Thoracic aorta (tissue), 2 donors: ENCODE data around the gene MYOF. TPM values are rescaled to one million over a fixed set of nuclear protein-coding genes. Genes with fewer than 3 reads are reported as not detected.
A peak's percentile ranks its signal among the peaks of the same experiment; 100 is the strongest.

Source experiments
- ATAC-seq: fragments of 150-250 bp; one replicate; pipeline ENCODE4 v1.8.0; 2017; ENCODE audit warnings: low read depth; ENCODE audit not compliant: insufficient number of reproducible peaks, low FRiP score
- DNase-seq: peaks from one replicate; pipeline ENCODE4 v3.0.0-alpha.2; 2020; ENCODE audit warnings: low spot score
- H3K27ac ChIP-seq, 2 donors: fragments of 200-600 bp; sonication (generic); 1 replicate in 1 of 2; 2 replicates in 1 of 2; pipeline ENCODE4 v1.5.1; 2016; ENCODE audit warnings: mild to moderate bottlenecking in 2 of 2, moderate library complexity in 2 of 2
- H3K27me3 ChIP-seq: fragments of 200-600 bp; sonication (generic); replicated peaks from 2 replicates; pipeline ENCODE4 v1.6.0; 2016; ENCODE audit warnings: mild to moderate bottlenecking; ENCODE audit not compliant: insufficient read depth
- H3K36me3 ChIP-seq: fragments of 200-600 bp; sonication (generic); one replicate; pipeline ENCODE4 v1.5.1; 2016
- H3K4me1 ChIP-seq, 2 donors: fragments of 200-600 bp; sonication (generic); 1 replicate in 1 of 2; 2 replicates in 1 of 2; pipeline versions ENCODE4 v1.5.1 to v1.6.0; 2016; ENCODE audit warnings: low read depth in 2 of 2, mild to moderate bottlenecking in 1 of 2; ENCODE audit not compliant: control insufficient read depth in 1 of 2
- H3K4me3 ChIP-seq: fragments of 200-600 bp; sonication (generic); 2 replicates; pipeline ENCODE4 v1.5.1; 2016; ENCODE audit warnings: mild to moderate bottlenecking
- H3K9me3 ChIP-seq: fragments of 200-600 bp; sonication (generic); 2 replicates; pipeline ENCODE4 v1.5.1; 2016
- total RNA-seq, 2 donors: library from RNA; depleted of rRNA; stranded (reverse); fragments of >200 nt; gene quantifications; one replicate each; pipeline versions ENCODE4 v1.1.0 to v1.2.3, GENCODE V29; 2016
- TF ChIP-seq, protein P1 (sequence below): fragments of 200-600 bp; sonication (generic); IDR thresholded peaks from one replicate; pipeline ENCODE4 v1.5.1; 2019; ENCODE audit warnings: antibody characterized with exemption

MYOF gene
- total RNA-seq, 2 donors from 2014 or later = 132 to 138 TPM

DNA sequence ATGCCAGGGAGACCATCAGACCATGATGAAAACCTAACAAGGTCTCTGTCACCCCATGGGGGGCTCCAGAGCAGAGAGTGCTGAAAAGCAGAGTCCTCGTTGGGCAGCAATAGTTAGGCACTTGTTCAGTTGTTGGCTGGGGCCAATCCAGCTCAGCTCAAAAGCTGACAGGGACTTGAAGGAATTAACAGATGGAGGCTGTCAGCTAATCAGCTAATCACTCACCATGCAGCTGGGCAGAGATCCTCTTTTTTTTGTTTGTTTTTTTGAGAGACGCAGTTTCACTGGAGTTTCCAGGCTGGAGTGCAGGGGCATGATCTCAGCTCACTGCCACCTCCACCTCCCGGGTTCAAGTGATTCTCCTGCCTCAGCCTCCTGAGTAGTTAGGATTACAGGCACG is 32.4 kb upstream of the MYOF start:
- ATAC-seq = no peak

DNA sequence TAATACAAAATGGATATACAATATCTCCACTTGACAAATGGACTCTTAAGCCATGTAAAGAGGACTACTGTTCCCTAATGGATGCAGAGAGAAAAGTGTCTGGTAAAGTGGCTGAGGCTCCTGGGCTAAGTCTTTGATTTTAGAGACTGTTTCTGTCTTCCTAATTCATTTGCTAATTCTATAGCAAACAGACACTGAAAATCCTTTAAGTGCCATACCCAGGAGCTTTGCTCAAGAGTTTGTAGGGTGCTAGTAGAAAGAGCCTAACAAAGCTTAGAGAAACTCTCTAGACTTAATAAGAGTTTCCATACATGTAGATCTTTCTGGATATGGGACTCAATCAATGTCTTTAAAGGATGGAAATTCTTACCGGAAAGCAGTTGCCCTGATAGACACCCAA is 31.0 kb upstream of the MYOF start:
- Histone ChIP-seq H3K9me3 (no peaks in the 10 kb centered on the region), H3K4me3 (no peak overlapping the region), H3K4me1 (peaks cover 16 to 22% of the 10 kb centered on the region in 2 donors), H3K36me3 (no peaks in the 10 kb centered on the region), H3K27me3 (no peaks in the 10 kb centered on the region), H3K27ac (no peak overlapping the region)
- DNase-seq (no peak), ATAC-seq (no peak)
- TF ChIP-seq, protein P1, sequence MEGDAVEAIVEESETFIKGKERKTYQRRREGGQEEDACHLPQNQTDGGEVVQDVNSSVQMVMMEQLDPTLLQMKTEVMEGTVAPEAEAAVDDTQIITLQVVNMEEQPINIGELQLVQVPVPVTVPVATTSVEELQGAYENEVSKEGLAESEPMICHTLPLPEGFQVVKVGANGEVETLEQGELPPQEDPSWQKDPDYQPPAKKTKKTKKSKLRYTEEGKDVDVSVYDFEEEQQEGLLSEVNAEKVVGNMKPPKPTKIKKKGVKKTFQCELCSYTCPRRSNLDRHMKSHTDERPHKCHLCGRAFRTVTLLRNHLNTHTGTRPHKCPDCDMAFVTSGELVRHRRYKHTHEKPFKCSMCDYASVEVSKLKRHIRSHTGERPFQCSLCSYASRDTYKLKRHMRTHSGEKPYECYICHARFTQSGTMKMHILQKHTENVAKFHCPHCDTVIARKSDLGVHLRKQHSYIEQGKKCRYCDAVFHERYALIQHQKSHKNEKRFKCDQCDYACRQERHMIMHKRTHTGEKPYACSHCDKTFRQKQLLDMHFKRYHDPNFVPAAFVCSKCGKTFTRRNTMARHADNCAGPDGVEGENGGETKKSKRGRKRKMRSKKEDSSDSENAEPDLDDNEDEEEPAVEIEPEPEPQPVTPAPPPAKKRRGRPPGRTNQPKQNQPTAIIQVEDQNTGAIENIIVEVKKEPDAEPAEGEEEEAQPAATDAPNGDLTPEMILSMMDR = no peak

More for the DNA sequence above, 32.4 kb upstream of the MYOF start:
- no peaks in the 10 kb centered on the region for H3K27me3 ChIP-seq
- no peak overlapping the region for H3K4me3 ChIP-seq
- DNase-seq = no peak
- peaks cover 16 to 22% of the 10 kb centered on the region in 2 donors for H3K4me1 ChIP-seq
- peak overlapping the region; percentile 79 to 83 for H3K27ac ChIP-seq
- no peaks in the 10 kb centered on the region for H3K9me3 ChIP-seq
- H3K36me3 ChIP-seq = no peaks in the 10 kb centered on the region
- TF ChIP-seq, protein P1 = no peak

DNA sequence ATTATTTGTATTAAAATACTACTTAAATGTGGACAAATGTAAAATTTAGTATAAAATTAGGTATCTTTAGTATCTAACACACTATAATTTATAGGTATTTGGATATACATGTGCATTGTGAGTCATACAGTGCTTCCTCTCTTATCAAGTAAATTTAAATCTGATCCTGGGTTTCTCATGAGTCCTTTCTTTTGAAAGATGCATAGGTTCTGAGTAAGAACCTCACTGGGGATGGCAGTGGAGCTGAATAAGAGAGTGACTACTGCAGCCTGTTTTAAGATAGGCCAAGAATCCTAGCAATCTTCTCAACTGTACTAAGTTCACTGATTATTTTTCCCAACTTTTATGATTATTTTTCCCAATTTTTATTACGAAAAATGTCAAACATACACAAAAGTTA is 30.4 kb upstream of the MYOF start:
- no peak for DNase-seq
- ATAC-seq = no peak
- no peak overlapping the region for H3K27ac ChIP-seq
- no peaks in the 10 kb centered on the region for H3K36me3 ChIP-seq
- H3K4me3 ChIP-seq = no peak overlapping the region
- no peaks in the 10 kb centered on the region for H3K9me3 ChIP-seq
- no peaks in the 10 kb centered on the region for H3K27me3 ChIP-seq
- TF ChIP-seq, protein P1 = no peak
- peaks cover 16 to 22% of the 10 kb centered on the region in 2 donors for H3K4me1 ChIP-seq

DNA sequence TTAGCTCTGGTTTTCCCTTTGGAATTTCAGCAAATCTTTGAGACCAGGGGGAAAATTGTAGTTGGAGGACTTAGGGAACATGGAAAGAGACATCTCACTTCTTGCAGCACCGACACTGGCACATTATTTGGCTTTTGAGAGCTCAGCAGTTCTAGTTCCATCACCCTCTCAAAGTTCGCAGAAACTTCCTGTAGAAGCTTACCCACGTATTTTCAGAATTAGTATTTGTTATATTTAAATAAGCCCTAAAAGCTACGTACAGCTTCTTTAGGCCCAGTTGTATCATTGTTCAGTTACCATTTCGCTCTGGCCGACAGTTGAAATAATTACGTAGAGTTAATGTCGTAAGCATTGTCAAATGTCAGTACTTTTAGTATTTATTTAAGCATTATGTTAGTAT is 27.7 kb upstream of the MYOF start:
- Histone ChIP-seq H3K9me3 (no peaks in the 10 kb centered on the region), H3K4me3 (no peak overlapping the region), H3K27ac (no peak overlapping the region), H3K4me1 (peaks cover 6 to 8% of the 10 kb centered on the region in 2 donors), H3K27me3 (no peaks in the 10 kb centered on the region), H3K36me3 (no peaks in the 10 kb centered on the region)
- TF ChIP-seq, protein P1 = no peak
- DNase-seq = no peak
- no peak for ATAC-seq

DNA sequence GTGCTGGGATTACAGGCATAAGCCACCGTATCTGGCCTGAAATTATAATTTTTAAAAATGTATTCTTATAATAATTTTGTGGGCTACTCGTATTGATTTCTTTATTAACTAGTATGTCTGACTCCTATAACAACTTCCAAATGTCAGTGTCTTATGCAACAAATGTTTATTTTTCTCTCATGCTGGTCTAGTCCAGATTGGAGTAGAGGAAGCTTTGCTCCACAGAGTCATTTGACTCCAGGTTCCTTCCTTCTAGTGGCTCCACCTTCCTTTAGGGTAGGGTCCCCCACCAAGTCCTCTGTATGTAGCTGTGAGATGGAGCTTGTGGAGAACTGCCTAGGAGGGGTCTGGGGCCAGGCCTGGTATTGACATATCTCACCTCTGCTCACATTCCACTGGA is 22.9 kb upstream of the MYOF start:
- TF ChIP-seq, protein P1 = no peak
- no peak for ATAC-seq
- H3K9me3 ChIP-seq = no peaks in the 10 kb centered on the region

More for the DNA sequence above, 22.9 kb upstream of the MYOF start:
- Histone ChIP-seq H3K4me3 (no peak overlapping the region), H3K36me3 (no peaks in the 10 kb centered on the region), H3K4me1 (no peaks in the 10 kb centered on the region), H3K27ac (no peak overlapping the region), H3K27me3 (no peaks in the 10 kb centered on the region)
- DNase-seq = no peak
